GM18511 (cell line): ENCODE results near the gene NPAS2.
A peak's percentile ranks its signal among the peaks of the same experiment; 100 is the strongest.

Source experiments
- ATAC-seq: cut with Tn5 transposase; IDR thresholded peaks from one replicate; pipeline ENCODE4 v1.9.1; 2021; ENCODE audit warnings: mild to moderate bottlenecking, moderate library complexity; ENCODE audit not compliant: unreplicated experiment

NPAS2 gene

GRCh38 chr2:100902817-100903405 is 83.0 kb downstream of the NPAS2 start:
- no peak for ATAC-seq

- no peak for ATAC-seq
Measured at GRCh38 chr2:100903534-100904258, 83.8 kb downstream of the NPAS2 start.

GRCh38 chr2:100905132-100905805 is 85.3 kb downstream of the NPAS2 start:
- ATAC-seq = no peak

GRCh38 chr2:100906131-100906530 is 86.2 kb downstream of the NPAS2 start:
- no peak for ATAC-seq

- no peak for ATAC-seq
Measured at GRCh38 chr2:100906679-100907078, 86.7 kb downstream of the NPAS2 start.

- no peak for ATAC-seq
Measured at GRCh38 chr2:100907832-100908231, 87.9 kb downstream of the NPAS2 start.

GRCh38 chr2:100909534-100910081 is 89.7 kb downstream of the NPAS2 start:
- ATAC-seq = no peak

- no peak for ATAC-seq
Measured at GRCh38 chr2:100910111-100910510, 90.2 kb downstream of the NPAS2 start.

GRCh38 chr2:100919316-100919715 is 99.4 kb downstream of the NPAS2 start:
- no peak for ATAC-seq

GRCh38 chr2:100921685-100922161 is 101.8 kb downstream of the NPAS2 start:
- no peak for ATAC-seq

- ATAC-seq = no peak
Measured at GRCh38 chr2:100923461-100924060, 103.6 kb downstream of the NPAS2 start.

GRCh38 chr2:100924122-100924519 is 104.2 kb downstream of the NPAS2 start:
- peak; percentile 9 for ATAC-seq

- peak; percentile 96 for ATAC-seq
Measured at GRCh38 chr2:100924520-100925451, 104.8 kb downstream of the NPAS2 start.

GRCh38 chr2:100928235-100928634 is 108.3 kb downstream of the NPAS2 start:
- ATAC-seq = no peak

GRCh38 chr2:100929147-100929546 is 109.2 kb downstream of the NPAS2 start:
- no peak for ATAC-seq

- no peak for ATAC-seq
Measured at GRCh38 chr2:100934504-100935371, 114.8 kb downstream of the NPAS2 start.

GRCh38 chr2:100935372-100935752 is 115.4 kb downstream of the NPAS2 start:
- no peak for ATAC-seq

- no peak for ATAC-seq
Measured at GRCh38 chr2:100936070-100936741, 116.3 kb downstream of the NPAS2 start.
